H7 (cell line): ENCODE results near the gene IMPG2. TPM values are rescaled to one million over a fixed set of nuclear protein-coding genes. Genes with fewer than 3 reads are reported as not detected.

Experiments
- DNase-seq: peaks from one replicate; pipeline ENCODE4 v3.0.0; 2012
- H3K27me3 ChIP-seq: 2 replicates; pipeline ENCODE4 v1.6.0; 2011; ENCODE audit warnings: mild to moderate bottlenecking, low read length; ENCODE audit not compliant: control insufficient read depth, insufficient read depth
- H3K36me3 ChIP-seq: replicated peaks from 2 replicates; pipeline ENCODE4 v1.5.1; 2011; ENCODE audit warnings: low read length; ENCODE audit not compliant: control insufficient read depth, insufficient read depth
- H3K4me3 ChIP-seq: 2 replicates; pipeline ENCODE4 v1.5.1; 2011; ENCODE audit warnings: low read depth, mild to moderate bottlenecking, control low read depth, low read length, moderate library complexity; ENCODE audit not compliant: insufficient read depth
- total RNA-seq: library from RNA; depleted of rRNA; stranded (reverse); fragments of >200 nt; shearing (Covaris generic); gene quantifications from 2 replicates; pipeline ENCODE4 v1.2.3, GENCODE V29; 2014

Gene IMPG2
- total RNA-seq, 1 experiment from 2014 or later = 0.03 TPM

- Histone ChIP-seq H3K36me3 (no peaks in the 10 kb centered on the region), H3K27me3 (no peaks in the 10 kb centered on the region), H3K4me3 (no peak overlapping the region)
- DNase-seq = no peak
Measured at GRCh38 chr3:101200461-101200860, 119.9 kb downstream of the IMPG2 start.

- no peaks in the 10 kb centered on the region for H3K27me3 ChIP-seq
- DNase-seq = peak; percentile 17
- H3K4me3 ChIP-seq = no peak overlapping the region
- no peaks in the 10 kb centered on the region for H3K36me3 ChIP-seq
Measured at GRCh38 chr3:101195951-101196713, 124.2 kb downstream of the IMPG2 start.

DNA sequence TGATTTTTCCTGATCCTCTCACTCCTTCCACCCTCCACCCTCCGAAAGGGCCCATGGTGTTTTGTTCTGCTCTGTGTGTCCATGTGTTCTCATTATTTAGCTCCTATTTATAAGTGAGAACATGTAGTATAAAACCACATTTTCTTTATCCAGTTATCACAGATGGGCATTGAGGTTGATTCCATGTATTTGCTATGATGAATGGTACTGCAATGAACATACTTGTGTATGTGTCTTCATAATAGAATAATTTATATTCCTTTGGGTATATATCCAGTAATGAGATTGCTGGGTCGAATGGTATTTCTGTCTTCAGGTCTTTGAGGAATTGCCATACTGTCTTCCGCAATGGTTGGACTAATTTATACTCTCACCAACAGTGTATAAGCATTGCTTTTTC, 126.0 kb downstream of the IMPG2 start:
- Histone ChIP-seq H3K36me3 (no peaks in the 10 kb centered on the region), H3K4me3 (no peak overlapping the region), H3K27me3 (no peaks in the 10 kb centered on the region)
- no peak for DNase-seq

DNA sequence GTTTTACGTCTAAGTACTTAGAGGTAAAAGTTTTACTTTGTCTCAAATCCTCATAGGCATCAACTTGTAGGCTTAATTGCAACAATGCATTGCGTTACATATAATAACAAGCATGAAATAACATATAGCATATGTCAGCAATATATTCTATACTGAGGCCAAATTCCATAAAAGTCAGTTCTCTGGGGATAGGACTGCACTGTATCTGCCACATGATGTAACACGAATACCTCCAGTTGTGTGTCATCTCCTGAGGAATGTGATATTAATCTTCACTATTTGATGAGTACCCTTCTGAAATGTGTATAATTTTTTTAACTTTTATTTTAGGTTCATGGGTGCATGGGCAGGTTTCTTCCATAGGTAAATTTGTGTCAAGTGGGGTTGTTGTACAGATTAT, 126.4 kb downstream of the IMPG2 start:
- Histone ChIP-seq H3K27me3 (no peaks in the 10 kb centered on the region), H3K36me3 (no peaks in the 10 kb centered on the region), H3K4me3 (no peak overlapping the region)
- DNase-seq = no peak

GRCh38 chr3:101189796-101190195, 130.6 kb downstream of the IMPG2 start:
- no peaks in the 10 kb centered on the region for H3K27me3 ChIP-seq
- no peak overlapping the region for H3K4me3 ChIP-seq
- DNase-seq = no peak
- no peaks in the 10 kb centered on the region for H3K36me3 ChIP-seq

DNA sequence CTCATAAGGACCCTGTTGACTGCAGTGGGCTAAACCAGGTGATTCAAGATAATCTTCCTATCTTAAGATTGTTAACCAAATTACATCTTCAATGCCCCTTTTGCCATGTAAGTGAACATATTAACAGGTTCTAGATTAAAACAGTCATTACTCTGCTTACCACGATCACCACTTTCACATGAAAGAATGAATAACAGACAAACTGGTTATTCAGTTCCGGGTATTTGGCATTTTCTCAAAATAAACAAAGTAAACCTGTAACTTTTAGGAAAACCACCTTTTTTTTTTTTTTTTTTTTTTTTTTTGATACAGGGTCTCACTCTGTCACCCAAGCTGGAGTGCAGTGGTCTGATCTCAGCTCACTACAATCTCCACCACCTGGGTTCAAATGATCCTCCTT, 131.2 kb downstream of the IMPG2 start:
- Histone ChIP-seq H3K27me3 (no peaks in the 10 kb centered on the region), H3K36me3 (no peaks in the 10 kb centered on the region), H3K4me3 (no peak overlapping the region)
- DNase-seq = no peak

DNA sequence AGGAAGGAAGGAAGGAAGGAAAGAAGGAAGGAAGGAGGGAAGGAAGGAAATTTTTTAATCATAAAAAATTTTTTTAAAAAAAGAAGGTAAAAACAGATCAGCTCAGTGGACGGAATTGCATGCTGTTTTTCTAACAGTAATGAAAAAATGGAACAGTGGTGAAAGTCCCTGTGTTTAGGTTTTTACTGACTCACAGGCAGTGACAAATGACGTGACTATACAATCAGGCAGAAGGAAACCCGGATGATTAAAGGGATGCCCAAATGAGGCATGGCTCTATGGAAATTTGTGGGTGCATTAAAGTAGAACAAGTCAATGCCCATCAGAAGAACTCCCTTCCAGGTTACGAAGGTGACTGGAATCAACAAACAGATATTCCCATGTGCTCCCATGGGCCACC, 135.0 kb downstream of the IMPG2 start:
- no peaks in the 10 kb centered on the region for H3K36me3 ChIP-seq
- no peak for DNase-seq

GRCh38 chr3:101184111-101184510, 136.3 kb downstream of the IMPG2 start:
- Histone ChIP-seq H3K27me3 (no peaks in the 10 kb centered on the region), H3K36me3 (no peaks in the 10 kb centered on the region), H3K4me3 (no peak overlapping the region)
- DNase-seq = no peak

More for the DNA sequence above, 135.0 kb downstream of the IMPG2 start:
- H3K27me3 ChIP-seq = no peaks in the 10 kb centered on the region
- no peak overlapping the region for H3K4me3 ChIP-seq

GRCh38 chr3:101183151-101183550, 137.2 kb downstream of the IMPG2 start:
- no peak for DNase-seq
- Histone ChIP-seq H3K4me3 (no peak overlapping the region), H3K36me3 (no peaks in the 10 kb centered on the region)

DNA sequence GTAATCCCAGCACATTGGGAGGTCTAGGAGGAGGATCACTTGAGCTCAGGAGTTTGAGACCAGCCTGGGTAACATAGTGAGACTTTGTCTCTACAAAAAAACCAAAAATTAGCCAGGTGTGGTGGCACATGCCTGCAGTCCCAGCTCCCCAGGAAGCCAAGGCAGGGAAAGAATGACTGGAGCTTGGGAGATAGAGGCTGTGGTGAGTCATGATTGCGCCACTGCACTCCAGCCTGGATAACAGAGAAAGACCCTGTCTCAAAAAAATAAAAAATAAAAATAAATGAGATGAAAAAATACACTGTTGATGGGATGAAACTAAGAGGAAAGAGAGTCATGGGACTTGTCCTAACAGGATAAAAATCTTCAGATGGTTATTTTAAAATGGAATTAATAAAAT, 137.6 kb downstream of the IMPG2 start:
- H3K4me3 ChIP-seq = no peak overlapping the region
- DNase-seq = no peak
- H3K27me3 ChIP-seq = no peaks in the 10 kb centered on the region
- H3K36me3 ChIP-seq = no peaks in the 10 kb centered on the region

More at GRCh38 chr3:101183151-101183550, 137.2 kb downstream of the IMPG2 start:
- H3K27me3 ChIP-seq = no peaks in the 10 kb centered on the region

DNA sequence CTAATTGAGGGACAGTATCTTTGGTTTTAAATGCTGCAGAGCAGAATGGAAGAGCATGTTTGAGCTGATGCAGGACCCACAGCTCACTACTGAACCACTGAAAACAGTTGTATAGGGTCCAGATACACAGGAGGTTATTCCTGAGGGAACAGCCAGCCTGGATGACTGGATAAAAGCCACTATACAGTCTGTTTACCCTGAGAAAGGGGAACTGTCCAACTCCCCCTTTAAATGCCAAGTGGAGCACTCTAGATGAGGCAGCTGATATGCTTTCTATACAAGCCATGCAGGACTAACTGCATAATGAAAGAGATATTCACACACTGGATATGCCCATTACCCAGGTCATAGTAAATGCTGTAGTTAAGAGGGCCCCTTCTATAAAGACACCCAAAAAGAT, 138.6 kb downstream of the IMPG2 start:
- no peak overlapping the region for H3K4me3 ChIP-seq
- H3K27me3 ChIP-seq = no peaks in the 10 kb centered on the region
- DNase-seq = no peak
- H3K36me3 ChIP-seq = no peaks in the 10 kb centered on the region

DNA sequence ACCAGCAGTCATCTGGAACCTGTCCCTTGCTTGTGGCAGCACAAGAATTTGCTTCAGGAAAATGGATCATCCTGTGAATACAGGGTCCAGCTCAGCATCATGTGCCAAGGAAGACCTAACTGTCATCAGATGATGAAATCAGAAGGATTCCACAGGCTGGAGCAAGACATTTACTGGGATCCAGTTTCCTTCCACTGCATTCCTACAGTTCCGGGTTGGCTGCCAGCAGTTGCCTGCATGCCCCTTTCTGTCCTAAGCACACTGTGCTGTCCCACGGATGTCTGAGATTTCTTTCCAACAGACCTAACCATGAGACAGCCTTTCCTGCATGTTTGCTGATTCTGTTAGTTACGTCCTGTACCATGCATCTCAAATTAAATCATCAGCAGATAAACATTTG, 140.7 kb downstream of the IMPG2 start:
- Histone ChIP-seq H3K4me3 (no peak overlapping the region), H3K36me3 (no peaks in the 10 kb centered on the region), H3K27me3 (no peaks in the 10 kb centered on the region)
- no peak for DNase-seq

- H3K27me3 ChIP-seq = no peaks in the 10 kb centered on the region
- no peak for DNase-seq
- no peaks in the 10 kb centered on the region for H3K36me3 ChIP-seq
- H3K4me3 ChIP-seq = no peak overlapping the region
Measured at GRCh38 chr3:101177577-101177976, 142.8 kb downstream of the IMPG2 start.
